ENCODE data around the gene ARHGEF11. TPM values are rescaled to one million over a fixed set of nuclear protein-coding genes. Genes with fewer than 3 reads are reported as not detected.

ARHGEF11 gene
- total and polyA plus RNA-seq, 4 donors = 14.2 to 44.1 (median 31.9) TPM

DNA sequence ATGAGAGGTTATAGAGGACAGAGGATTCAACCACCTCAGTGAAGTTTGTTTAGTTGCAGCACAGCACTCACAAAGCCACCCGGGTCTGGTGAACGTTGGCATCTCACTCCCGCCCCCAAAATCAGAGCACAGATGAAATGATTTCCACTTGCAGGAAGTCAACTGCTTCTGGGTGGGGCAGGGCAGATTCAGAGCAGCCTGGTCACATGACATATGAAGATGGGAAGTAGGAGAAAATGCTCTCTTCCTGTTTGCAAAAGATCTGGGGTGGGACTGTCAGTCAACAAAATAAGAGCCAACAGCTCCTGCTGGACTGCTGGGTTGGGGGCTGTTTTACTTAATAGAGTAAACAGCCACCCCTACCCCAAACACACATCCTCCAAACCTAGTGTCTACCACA is 81.9 kb downstream of the ARHGEF11 start:
- Histone ChIP-seq H3K36me3 (ENCODE audit: control insufficient read depth in 4 of 4, insufficient read depth in 4 of 4, low read length in 4 of 4) (peaks cover 16 to 33% (median 32%) of the 10 kb centered on the region in 4 donors), H3K9ac (ENCODE audit: insufficient read depth in 1 of 2, low read length in 2 of 2) (no peak overlapping the region), H3K27ac (ENCODE audit: low read depth in 1 of 2, low read length in 1 of 2) (peak overlapping the region in 1 of 2 donors; percentile 13), H3K4me3 (no peak overlapping the region), H3K27me3 (ENCODE audit: control insufficient read depth in 3 of 3, insufficient read depth in 3 of 3, low read length in 2 of 3) (no peaks in the 10 kb centered on the region), H3K4me1 (ENCODE audit: control insufficient read depth in 5 of 5, insufficient read depth in 5 of 5, low read length in 5 of 5) (no peaks in the 10 kb centered on the region), H3K9me3 (ENCODE audit: control insufficient read depth in 4 of 4, insufficient read depth in 3 of 4, low read length in 3 of 4) (no peaks in the 10 kb centered on the region)
- 14 to 39% methylated on average over 3 of the region's 3 CpGs for WGBS, 2 donors
- ATAC-seq (ENCODE audit: insufficient read depth, low FRiP score) (no peak), DNase-seq (peak in 1 of 3 donors; percentile 19)
- TF ChIP-seq, protein P1, sequence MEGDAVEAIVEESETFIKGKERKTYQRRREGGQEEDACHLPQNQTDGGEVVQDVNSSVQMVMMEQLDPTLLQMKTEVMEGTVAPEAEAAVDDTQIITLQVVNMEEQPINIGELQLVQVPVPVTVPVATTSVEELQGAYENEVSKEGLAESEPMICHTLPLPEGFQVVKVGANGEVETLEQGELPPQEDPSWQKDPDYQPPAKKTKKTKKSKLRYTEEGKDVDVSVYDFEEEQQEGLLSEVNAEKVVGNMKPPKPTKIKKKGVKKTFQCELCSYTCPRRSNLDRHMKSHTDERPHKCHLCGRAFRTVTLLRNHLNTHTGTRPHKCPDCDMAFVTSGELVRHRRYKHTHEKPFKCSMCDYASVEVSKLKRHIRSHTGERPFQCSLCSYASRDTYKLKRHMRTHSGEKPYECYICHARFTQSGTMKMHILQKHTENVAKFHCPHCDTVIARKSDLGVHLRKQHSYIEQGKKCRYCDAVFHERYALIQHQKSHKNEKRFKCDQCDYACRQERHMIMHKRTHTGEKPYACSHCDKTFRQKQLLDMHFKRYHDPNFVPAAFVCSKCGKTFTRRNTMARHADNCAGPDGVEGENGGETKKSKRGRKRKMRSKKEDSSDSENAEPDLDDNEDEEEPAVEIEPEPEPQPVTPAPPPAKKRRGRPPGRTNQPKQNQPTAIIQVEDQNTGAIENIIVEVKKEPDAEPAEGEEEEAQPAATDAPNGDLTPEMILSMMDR (IDR thresholded peaks at IDR 0.05; ENCODE audit: control extremely low read depth, extremely low read depth) = no peak

DNA sequence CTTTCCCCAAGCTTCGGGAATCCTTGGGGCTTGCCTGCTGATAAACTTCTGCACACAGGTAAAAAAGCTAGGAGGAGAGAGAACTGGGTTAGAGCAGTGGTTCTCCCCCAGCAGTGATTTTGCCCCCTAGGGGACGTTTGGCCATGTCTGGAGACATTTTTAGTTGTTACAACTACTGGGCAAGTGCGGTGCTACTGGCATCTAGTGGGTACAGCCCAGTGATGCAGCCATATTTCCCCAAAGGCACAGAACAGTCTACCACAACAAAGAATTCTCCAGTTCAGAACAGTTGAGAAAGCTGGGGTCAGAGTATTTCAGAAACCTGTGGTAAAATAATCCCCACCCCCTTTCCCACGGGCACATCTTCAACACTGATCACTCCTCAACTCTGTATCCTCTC is 83.8 kb downstream of the ARHGEF11 start:
- peaks cover 24 to 39% (median 28%) of the 10 kb centered on the region in 4 donors for H3K36me3 ChIP-seq (ENCODE audit: control insufficient read depth in 4 of 4, insufficient read depth in 4 of 4, low read length in 4 of 4)
- H3K4me3 ChIP-seq = no peak overlapping the region
- 66 to 68% methylated on average over 4 of the region's 4 CpGs for WGBS, 2 donors
- no peak overlapping the region for H3K9ac ChIP-seq (ENCODE audit: insufficient read depth in 1 of 2, low read length in 2 of 2)
- DNase-seq = no peak
- H3K9me3 ChIP-seq (ENCODE audit: control insufficient read depth in 4 of 4, insufficient read depth in 3 of 4, low read length in 3 of 4) = no peaks in the 10 kb centered on the region
- TF ChIP-seq, protein P1 (IDR thresholded peaks at IDR 0.05; ENCODE audit: control extremely low read depth, extremely low read depth) = no peak
- H3K4me1 ChIP-seq (ENCODE audit: control insufficient read depth in 5 of 5, insufficient read depth in 5 of 5, low read length in 5 of 5) = peaks cover 0 to 2% (median 0%) of the 10 kb centered on the region in 5 donors
- no peaks in the 10 kb centered on the region for H3K27me3 ChIP-seq (ENCODE audit: control insufficient read depth in 3 of 3, insufficient read depth in 3 of 3, low read length in 2 of 3)
- no peak for ATAC-seq (ENCODE audit: insufficient read depth, low FRiP score)
- H3K27ac ChIP-seq (ENCODE audit: low read depth in 1 of 2, low read length in 1 of 2) = no peak overlapping the region

DNA sequence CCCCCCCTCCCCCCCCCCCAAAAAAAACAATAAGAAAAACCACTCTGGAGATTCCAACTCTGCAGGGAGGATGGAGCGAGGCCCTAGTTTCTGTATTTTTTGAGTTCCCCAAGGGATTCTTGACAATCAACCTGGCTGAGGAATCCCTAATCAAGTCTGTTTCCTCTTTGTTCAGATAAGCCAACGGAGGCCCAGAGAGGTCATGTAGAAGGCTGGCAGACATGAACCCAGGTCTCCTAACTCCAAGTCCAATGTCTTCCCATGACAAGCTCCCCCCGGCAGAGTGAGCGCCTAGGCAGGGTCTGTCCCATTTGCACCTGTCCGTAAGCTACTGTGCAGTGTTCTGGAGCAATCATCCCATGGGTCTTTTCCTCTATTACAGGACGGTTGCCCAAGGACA is 85.6 kb downstream of the ARHGEF11 start:
- H3K36me3 ChIP-seq (ENCODE audit: control insufficient read depth in 4 of 4, insufficient read depth in 4 of 4, low read length in 4 of 4) = peaks cover 31 to 54% (median 41%) of the 10 kb centered on the region in 4 donors

More for the DNA sequence above, 85.6 kb downstream of the ARHGEF11 start:
- Histone ChIP-seq H3K4me1 (ENCODE audit: control insufficient read depth in 5 of 5, insufficient read depth in 5 of 5, low read length in 5 of 5) (peaks cover 0 to 2% (median 0%) of the 10 kb centered on the region in 5 donors), H3K9ac (ENCODE audit: insufficient read depth in 1 of 2, low read length in 2 of 2) (no peak overlapping the region), H3K4me3 (no peak overlapping the region), H3K27ac (ENCODE audit: low read depth in 1 of 2, low read length in 1 of 2) (no peak overlapping the region), H3K27me3 (ENCODE audit: control insufficient read depth in 3 of 3, insufficient read depth in 3 of 3, low read length in 2 of 3) (no peaks in the 10 kb centered on the region), H3K9me3 (ENCODE audit: control insufficient read depth in 4 of 4, insufficient read depth in 3 of 4, low read length in 3 of 4) (no peaks in the 10 kb centered on the region)
- WGBS, 2 donors = 86 to 88% methylated on average over 6 of the region's 6 CpGs
- TF ChIP-seq, protein P1 (IDR thresholded peaks at IDR 0.05; ENCODE audit: control extremely low read depth, extremely low read depth) = no peak
- ATAC-seq (ENCODE audit: insufficient read depth, low FRiP score) = no peak
- no peak for DNase-seq

All from lung (tissue), 12 donors.